OCI-LY1 (cell line): ENCODE data around the gene STEAP1B.

Experiments
- CTCF ChIP-seq: fragments of 200-600 bp; sonication (generic), shearing (Covaris generic); IDR thresholded peaks from 2 replicates; pipeline ENCODE4 v1.5.1; 2017; ENCODE audit warnings: mild to moderate bottlenecking, antibody characterized with exemption, low read length, moderate library complexity, mixed read lengths
- EZH2 ChIP-seq: fragments of 200-600 bp; sonication (generic), shearing (Covaris generic); IDR thresholded peaks from 2 replicates; pipeline ENCODE4 v1.8.0; 2017; ENCODE audit warnings: borderline replicate concordance, mixed run types, mild to moderate bottlenecking, antibody characterized with exemption, low read length, moderate library complexity, mixed read lengths

- TF ChIP-seq CTCF (no peak), EZH2 (no peak)
Observed at GRCh38 chr7:22545529-22545928, 45.5 kb upstream of the STEAP1B start.
